Measurements from ENCODE around the gene PRF1. TPM values are rescaled to one million over a fixed set of nuclear protein-coding genes. Genes with fewer than 3 reads are reported as not detected.
"Not testable (repeated sequence)": the region's sequence is repeated elsewhere in the genome, so short reads cannot be mapped to it uniquely, and the experiment has no call there.

PRF1 gene
- total RNA-seq, 2 experiments from 2014 or later, result 136 to 141 TPM

GRCh38 chr10:70614364-70614763 lies 11.8 kb upstream of the PRF1 start:
- H3K4me3 Mint-ChIP-seq; H3K9me3 Mint-ChIP-seq; DNase-seq; H3K27ac Mint-ChIP-seq; H3K27me3 Mint-ChIP-seq; H3K36me3 Mint-ChIP-seq (ENCODE audit: low read depth): not testable (repeated sequence)
- POLR2A ChIA-PET, result interaction anchor here (1.5 kb wide), 1 partner anchor 12 kb away, joined by 3 read pairs; the partner anchor contains the start of gene PRF1
- peaks cover 51% of the 10 kb centered on the region for H3K4me1 Mint-ChIP-seq
- CTCF ChIA-PET, result interaction anchor here (0.6 kb wide), 1 partner anchor 111 kb away, joined by 4 read pairs; no protein-coding TSS in a partner anchor

GRCh38 chr10:70613941-70614340 lies 11.4 kb upstream of the PRF1 start:
- H3K27ac Mint-ChIP-seq, result no peak overlapping the region
- H3K4me3 Mint-ChIP-seq, result no peak overlapping the region
- no peak for DNase-seq
- H3K36me3 Mint-ChIP-seq (ENCODE audit: low read depth), result no peaks in the 10 kb centered on the region
- H3K4me1 Mint-ChIP-seq, result peaks cover 48% of the 10 kb centered on the region
- ChIA-PET POLR2A (interaction anchor here (1.5 kb wide), 1 partner anchor 11 kb away, joined by 3 read pairs; the partner anchor contains the start of gene PRF1), CTCF (no interaction called here)
- peaks cover 4% of the 10 kb centered on the region for H3K27me3 Mint-ChIP-seq
- H3K9me3 Mint-ChIP-seq, result no peaks in the 10 kb centered on the region

GRCh38 chr10:70607936-70608335 lies 5.4 kb upstream of the PRF1 start:
- H3K4me1 Mint-ChIP-seq, result peaks cover 23% of the 10 kb centered on the region
- no peak overlapping the region for H3K27ac Mint-ChIP-seq
- H3K36me3 Mint-ChIP-seq (ENCODE audit: low read depth), result no peaks in the 10 kb centered on the region
- POLR2A ChIA-PET, result interaction anchor here (1.1 kb wide), 1 partner anchor 37 kb away, joined by 3 read pairs; no protein-coding TSS in a partner anchor
- H3K9me3 Mint-ChIP-seq, result no peaks in the 10 kb centered on the region
- H3K27me3 Mint-ChIP-seq, result no peaks in the 10 kb centered on the region
- CTCF ChIA-PET, result no interaction called here
- no peak overlapping the region for H3K4me3 Mint-ChIP-seq
- DNase-seq, result no peak

- POLR2A ChIA-PET, result no interaction called here
These were observed 2.6 kb upstream of the PRF1 start for GRCh38 chr10:70605161-70605560.

GRCh38 chr10:70604106-70604505 lies 1.6 kb upstream of the PRF1 start:
- Mint-ChIP-seq H3K27me3 (no peaks in the 10 kb centered on the region), H3K36me3 (ENCODE audit: low read depth) (peaks cover 15% of the 10 kb centered on the region), H3K4me3 (peak overlapping the region; percentile 4), H3K4me1 (peaks cover 32% of the 10 kb centered on the region), H3K27ac (peak overlapping the region; percentile 89), H3K9me3 (no peaks in the 10 kb centered on the region)
- CTCF ChIA-PET, result no interaction called here
- no peak for DNase-seq
- POLR2A ChIA-PET, result interaction anchor here (3.0 kb wide), 1 partner anchor 28 kb away, joined by 12 read pairs; no protein-coding TSS in a partner anchor

More at GRCh38 chr10:70605161-70605560, 2.6 kb upstream of the PRF1 start:
- H3K4me1 Mint-ChIP-seq, result peaks cover 33% of the 10 kb centered on the region
- H3K27ac Mint-ChIP-seq, result no peak overlapping the region
- DNase-seq, result no peak
- H3K27me3 Mint-ChIP-seq, result no peaks in the 10 kb centered on the region
- no peak overlapping the region for H3K4me3 Mint-ChIP-seq
- peaks cover 8% of the 10 kb centered on the region for H3K36me3 Mint-ChIP-seq (ENCODE audit: low read depth)
- CTCF ChIA-PET, result interaction anchor here (0.9 kb wide), 1 partner anchor 14 kb away, joined by 3 read pairs; no protein-coding TSS in a partner anchor
- H3K9me3 Mint-ChIP-seq, result no peaks in the 10 kb centered on the region

- Mint-ChIP-seq H3K27ac (peak overlapping the region; percentile 89), H3K36me3 (ENCODE audit: low read depth) (peaks cover 21% of the 10 kb centered on the region), H3K27me3 (no peaks in the 10 kb centered on the region), H3K9me3 (no peaks in the 10 kb centered on the region), H3K4me1 (peaks cover 35% of the 10 kb centered on the region), H3K4me3 (peak overlapping the region; percentile 90)
- POLR2A ChIA-PET, result interaction anchor here (1.9 to 3.0 kb wide), 3 partner anchors 13 to 27 kb away, joined by 8 to 12 read pairs (median 11); no protein-coding TSS in a partner anchor
- DNase-seq, result peak; percentile 33
- CTCF ChIA-PET, result no interaction called here
These were observed 884 bp upstream of the PRF1 start for GRCh38 chr10:70603449-70603801.

- POLR2A ChIA-PET, result interaction anchor here (0.9 to 3.0 kb wide), 8 partner anchors 10 to 369 kb away, joined by 3 to 12 read pairs (median 6); no protein-coding TSS in a partner anchor
- CTCF ChIA-PET, result interaction anchor here (1.0 to 2.4 kb wide), 6 partner anchors 15 to 455 kb away, joined by 3 to 14 read pairs (median 4); partner anchors contain the start of gene TYSND1
- no peak for DNase-seq
- Mint-ChIP-seq H3K9me3 (no peaks in the 10 kb centered on the region), H3K27me3 (no peaks in the 10 kb centered on the region), H3K4me3 (peak overlapping the region; percentile 90), H3K4me1 (peaks cover 41% of the 10 kb centered on the region), H3K36me3 (ENCODE audit: low read depth) (peaks cover 37% of the 10 kb centered on the region), H3K27ac (peak overlapping the region; percentile 89)
These were observed 795 bp downstream of the PRF1 start for GRCh38 chr10:70601746-70602145.

- no peaks in the 10 kb centered on the region for H3K27me3 Mint-ChIP-seq
- ChIA-PET POLR2A (interaction anchor here (0.7 to 2.4 kb wide), 3 partner anchors 9 to 195 kb away, joined by 3 to 11 read pairs (median 9); no protein-coding TSS in a partner anchor), CTCF (interaction anchor here (1.0 to 2.4 kb wide), 3 partner anchors 16 to 158 kb away, joined by 3 to 14 read pairs (median 4); no protein-coding TSS in a partner anchor)
- no peak for DNase-seq
- peaks cover 38% of the 10 kb centered on the region for H3K36me3 Mint-ChIP-seq (ENCODE audit: low read depth)
- H3K4me3 Mint-ChIP-seq, result peak overlapping the region; percentile 90
- H3K9me3 Mint-ChIP-seq, result no peaks in the 10 kb centered on the region
- peak overlapping the region; percentile 47 for H3K27ac Mint-ChIP-seq
- H3K4me1 Mint-ChIP-seq, result peaks cover 41% of the 10 kb centered on the region
These were observed 1.8 kb downstream of the PRF1 start for GRCh38 chr10:70600512-70601395.

- CTCF ChIA-PET, result no interaction called here
- no peak overlapping the region for H3K27ac Mint-ChIP-seq
- no peaks in the 10 kb centered on the region for H3K9me3 Mint-ChIP-seq
- DNase-seq, result no peak
- no peaks in the 10 kb centered on the region for H3K27me3 Mint-ChIP-seq
- peaks cover 38% of the 10 kb centered on the region for H3K36me3 Mint-ChIP-seq (ENCODE audit: low read depth)
- H3K4me3 Mint-ChIP-seq, result peak overlapping the region; percentile 27
- peaks cover 44% of the 10 kb centered on the region for H3K4me1 Mint-ChIP-seq
- POLR2A ChIA-PET, result no interaction called here
These were observed 2.8 kb downstream of the PRF1 start for GRCh38 chr10:70599791-70600190.

- H3K27ac Mint-ChIP-seq, result no peak overlapping the region
- no peaks in the 10 kb centered on the region for H3K27me3 Mint-ChIP-seq
- no peaks in the 10 kb centered on the region for H3K9me3 Mint-ChIP-seq
- H3K4me1 Mint-ChIP-seq, result peaks cover 45% of the 10 kb centered on the region
- ChIA-PET CTCF (no interaction called here), POLR2A (no interaction called here)
- H3K36me3 Mint-ChIP-seq (ENCODE audit: low read depth), result peaks cover 38% of the 10 kb centered on the region
- H3K4me3 Mint-ChIP-seq, result no peak overlapping the region
- no peak for DNase-seq
These were observed 3.2 kb downstream of the PRF1 start for GRCh38 chr10:70599319-70599718.

- ChIA-PET CTCF (no interaction called here), POLR2A (no interaction called here)
- peaks cover 38% of the 10 kb centered on the region for H3K36me3 Mint-ChIP-seq (ENCODE audit: low read depth)
- no peak overlapping the region for H3K4me3 Mint-ChIP-seq
- no peaks in the 10 kb centered on the region for H3K9me3 Mint-ChIP-seq
- H3K4me1 Mint-ChIP-seq, result peaks cover 42% of the 10 kb centered on the region
- H3K27ac Mint-ChIP-seq, result no peak overlapping the region
- no peak for DNase-seq
- no peaks in the 10 kb centered on the region for H3K27me3 Mint-ChIP-seq
These were observed 3.7 kb downstream of the PRF1 start for GRCh38 chr10:70598857-70599295.

GRCh38 chr10:70597856-70598815 lies 4.4 kb downstream of the PRF1 start:
- DNase-seq, result no peak
- ChIA-PET POLR2A (no interaction called here), CTCF (interaction anchor here (1.5 kb wide), 1 partner anchor 39 kb away, joined by 4 read pairs; no protein-coding TSS in a partner anchor)
- H3K27me3 Mint-ChIP-seq, result no peaks in the 10 kb centered on the region
- no peaks in the 10 kb centered on the region for H3K9me3 Mint-ChIP-seq
- no peak overlapping the region for H3K4me3 Mint-ChIP-seq
- H3K4me1 Mint-ChIP-seq, result peaks cover 35% of the 10 kb centered on the region
- no peak overlapping the region for H3K27ac Mint-ChIP-seq
- H3K36me3 Mint-ChIP-seq (ENCODE audit: low read depth), result peaks cover 38% of the 10 kb centered on the region

Measured in activated CD4-positive, alpha-beta memory T cell treated with anti-CD3 and anti-CD28 coated beads, Interleukin-2, amount 10 ng/mL, durations not matched to agents 7 days and 5 days (primary cell).